Transverse colon (tissue), 4 donors: ENCODE measurements around the gene SPIRE2. TPM values are rescaled to one million over a fixed set of nuclear protein-coding genes. Genes with fewer than 3 reads are reported as not detected.
"Not testable (repeated sequence)": the region's sequence is repeated elsewhere in the genome, so short reads cannot be mapped to it uniquely, and the experiment has no call there.

Experiments used
- DNase-seq: peaks from one replicate; pipeline ENCODE4 v3.0.0-alpha.2; 2019
- H3K27ac ChIP-seq, 4 donors: fragments of 200-600 bp; sonication (generic); 2 replicates each; pipeline ENCODE4 v1.5.1; 2016 to 2018; ENCODE audit warnings: inconsistent platforms in 4 of 4
- H3K27me3 ChIP-seq: fragments of 200-600 bp; sonication (generic); 2 replicates; pipeline ENCODE4 v1.5.1; 2017; ENCODE audit warnings: inconsistent platforms
- H3K36me3 ChIP-seq, 4 donors: fragments of 200-600 bp; sonication (generic); 2 replicates each; pipeline ENCODE4 v1.5.1; 2017 to 2019; ENCODE audit warnings: inconsistent platforms in 4 of 4
- H3K4me1 ChIP-seq, 4 donors: fragments of 200-600 bp; sonication (generic); 2 replicates each; pipeline ENCODE4 v1.5.1; 2017 to 2020; ENCODE audit warnings: inconsistent platforms in 4 of 4
- H3K4me3 ChIP-seq, 4 donors: fragments of 200-600 bp; sonication (generic); 1 replicate in 1 of 4; 2 replicates in 3 of 4; pipeline versions ENCODE4 v1.5.1 to v1.6.1; 2017 to 2019; ENCODE audit warnings: inconsistent platforms in 4 of 4
- H3K9me3 ChIP-seq, 2 donors: fragments of 200-600 bp; sonication (generic); 2 replicates each; pipeline ENCODE4 v1.5.1; 2017 to 2019; ENCODE audit warnings: inconsistent platforms in 2 of 2
- CTCF ChIP-seq, 5 experiments: fragments of 200-600 bp in 3 of 5; fragments of 450-650 bp in 2 of 5; sonication (generic) in 3 of 5; IDR thresholded peaks; 1 replicate in 2 of 5; 2 replicates in 3 of 5; pipeline ENCODE4 v1.5.1; 2016 to 2017; ENCODE audit warnings: antibody characterized with exemption in 5 of 5, inconsistent platforms in 3 of 5, mild to moderate bottlenecking in 2 of 5, moderate library complexity in 1 of 5
- EP300 ChIP-seq: sonication (generic); formaldehyde crosslinking; IDR thresholded peaks from one replicate; pipeline ENCODE4 v1.6.1; 2017; ENCODE audit warnings: antibody characterized with exemption, low read depth
- POLR2A ChIP-seq: fragments of 450-650 bp; IDR thresholded peaks from one replicate; pipeline ENCODE4 v1.6.1; 2016; ENCODE audit warnings: antibody characterized with exemption, mild to moderate bottlenecking, moderate library complexity
- POLR2AphosphoS5 ChIP-seq, 3 donors: sonication (generic); formaldehyde crosslinking; IDR thresholded peaks; one replicate each; pipeline ENCODE4 v1.6.1; 2016; ENCODE audit warnings: antibody characterized with exemption in 3 of 3
- WGBS, 2 donors: methylation state at CpG; one replicate each; pipeline ENCODE4 v1.1.5; 2018; ENCODE audit warnings: low coverage in 1 of 2; 5-methylcytosine and 5-hydroxymethylcytosine counted together
- in situ Hi-C, 4 donors: fragments of 200-750 bp; cut with MboI; loops; one replicate each; pipeline versions ENCODE4 v1.15.0 to v1.15.1; 2017; ENCODE audit warnings: low sequenced_read_pairs in 3 of 4, low pct_ligation_motif_present in 1 of 4, low pct_unique_long_range_greater_than_20kb in 1 of 4
- intact Hi-C: fragments of 100-400 bp; cut with DNase I; formaldehyde crosslinking; loops from one replicate; pipeline ENCODE4 v1.15.1; 2023; ENCODE audit warnings: low total_unique reads
- total RNA-seq, 4 donors: library from RNA; depleted of rRNA; stranded (reverse); fragments of >200 nt; gene quantifications; one replicate each; pipeline ENCODE4 v1.1.0, GENCODE V29; 2016

The SPIRE2 gene
- total RNA-seq, 4 donors from 2014 or later, result 79.6 to 190 (median 131) TPM

GRCh38 chr16:89801800-89802199, 26.5 kb upstream of the SPIRE2 start:
- intact Hi-C loops (no loop called here), in situ Hi-C loops (no loop called here)
- no peaks in the 10 kb centered on the region for H3K36me3 ChIP-seq
- H3K4me3 ChIP-seq, result no peak overlapping the region
- H3K27ac ChIP-seq, result no peak overlapping the region
- no peaks in the 10 kb centered on the region for H3K4me1 ChIP-seq
- TF ChIP-seq EP300 (no peak), POLR2A (no peak), CTCF (IDR thresholded peaks at IDR 0.05) (no peak), POLR2AphosphoS5 (IDR thresholded peaks at IDR 0.05) (no peak)
- DNase-seq, result no peak
- no peaks in the 10 kb centered on the region for H3K27me3 ChIP-seq
- H3K9me3 ChIP-seq, result no peaks in the 10 kb centered on the region
- WGBS, 2 donors, result 89 to 92% methylated on average over 9 to 12 of the region's 12 CpGs

- WGBS, 2 donors, result 83 to 89% methylated on average over 7 to 15 of the region's 15 CpGs
- intact Hi-C loops, result no loop called here
- in situ Hi-C loops, result no loop called here
Measured at GRCh38 chr16:89805136-89805905, 23.0 kb upstream of the SPIRE2 start.

GRCh38 chr16:89806589-89807193, 21.6 kb upstream of the SPIRE2 start:
- H3K36me3 ChIP-seq, DNase-seq, intact Hi-C loops, H3K27me3 ChIP-seq, H3K4me3 ChIP-seq, H3K27ac ChIP-seq, in situ Hi-C loops, H3K4me1 ChIP-seq, H3K9me3 ChIP-seq: not testable (repeated sequence)
- WGBS, 2 donors, result 69 to 83% methylated on average over 5 to 16 of the region's 16 CpGs

More at GRCh38 chr16:89805136-89805905, 23.0 kb upstream of the SPIRE2 start:
- TF ChIP-seq EP300 (no peak), POLR2AphosphoS5 (IDR thresholded peaks at IDR 0.05) (no peak), CTCF (IDR thresholded peaks at IDR 0.05) (no peak), POLR2A (no peak)
- Histone ChIP-seq H3K27me3 (no peaks in the 10 kb centered on the region), H3K36me3 (no peaks in the 10 kb centered on the region), H3K27ac (peak overlapping the region in 1 of 4 donors; percentile 10), H3K4me1 (no peaks in the 10 kb centered on the region), H3K4me3 (no peak overlapping the region), H3K9me3 (no peaks in the 10 kb centered on the region)
- no peak for DNase-seq

- no peaks in the 10 kb centered on the region for H3K36me3 ChIP-seq
- H3K27ac ChIP-seq, result no peak overlapping the region
- TF ChIP-seq POLR2AphosphoS5 (IDR thresholded peaks at IDR 0.05) (no peak), POLR2A (no peak), CTCF (IDR thresholded peaks at IDR 0.05) (no peak), EP300 (no peak)
- intact Hi-C loops (no loop called here), in situ Hi-C loops (no loop called here)
- 69 to 81% methylated on average over 4 of the region's 4 CpGs for WGBS, 2 donors
- no peaks in the 10 kb centered on the region for H3K27me3 ChIP-seq
- H3K9me3 ChIP-seq, result no peaks in the 10 kb centered on the region
- DNase-seq, result no peak
- no peaks in the 10 kb centered on the region for H3K4me1 ChIP-seq
- no peak overlapping the region for H3K4me3 ChIP-seq
Measured at GRCh38 chr16:89808475-89808874, 19.8 kb upstream of the SPIRE2 start.
